ENCODE results near the gene MKNK2.

DNA sequence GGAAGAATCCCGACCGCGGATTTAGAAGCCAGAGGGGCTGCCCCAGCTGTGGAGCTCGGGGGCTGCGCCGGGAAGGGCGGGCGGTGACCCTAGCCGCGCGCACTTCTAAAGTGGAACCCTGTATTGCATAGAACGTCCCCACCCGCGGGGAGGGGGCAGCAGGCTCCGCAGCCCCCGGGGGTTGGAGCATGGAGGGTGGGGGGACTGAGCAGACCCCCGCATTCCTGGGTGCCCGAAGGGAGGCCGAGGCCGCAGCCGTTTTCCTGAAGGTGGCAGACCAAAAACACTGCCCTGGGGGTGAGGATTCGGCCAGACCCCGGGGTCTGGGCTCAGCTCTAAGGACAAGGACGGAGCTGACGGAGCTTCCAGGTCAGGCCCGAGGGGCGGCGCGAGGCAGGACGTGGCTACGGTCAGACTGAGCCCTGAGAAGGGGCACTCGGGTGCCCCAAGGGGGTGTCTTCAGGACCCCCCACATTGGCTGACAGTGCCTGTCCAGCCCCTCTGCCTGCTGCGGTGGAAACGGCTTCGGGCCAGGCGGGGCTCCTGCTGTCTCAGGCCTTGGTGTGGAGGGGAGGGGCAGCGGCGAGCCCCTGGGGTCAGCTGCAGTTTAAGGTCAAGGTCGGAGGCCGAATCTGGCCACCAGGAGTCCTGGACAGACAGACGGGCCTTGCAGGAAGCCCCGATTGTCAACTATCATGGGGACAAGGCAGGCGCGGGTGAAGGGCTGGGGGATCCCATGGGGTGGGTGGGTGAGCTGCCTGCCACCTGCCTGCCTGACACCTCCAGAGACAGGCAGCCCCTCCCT lies 12.6 kb downstream of the MKNK2 start:
- no peak for TF ChIP-seq POLR2A (IDR thresholded peaks at IDR 0.05)
- TF ChIP-seq, protein P1, sequence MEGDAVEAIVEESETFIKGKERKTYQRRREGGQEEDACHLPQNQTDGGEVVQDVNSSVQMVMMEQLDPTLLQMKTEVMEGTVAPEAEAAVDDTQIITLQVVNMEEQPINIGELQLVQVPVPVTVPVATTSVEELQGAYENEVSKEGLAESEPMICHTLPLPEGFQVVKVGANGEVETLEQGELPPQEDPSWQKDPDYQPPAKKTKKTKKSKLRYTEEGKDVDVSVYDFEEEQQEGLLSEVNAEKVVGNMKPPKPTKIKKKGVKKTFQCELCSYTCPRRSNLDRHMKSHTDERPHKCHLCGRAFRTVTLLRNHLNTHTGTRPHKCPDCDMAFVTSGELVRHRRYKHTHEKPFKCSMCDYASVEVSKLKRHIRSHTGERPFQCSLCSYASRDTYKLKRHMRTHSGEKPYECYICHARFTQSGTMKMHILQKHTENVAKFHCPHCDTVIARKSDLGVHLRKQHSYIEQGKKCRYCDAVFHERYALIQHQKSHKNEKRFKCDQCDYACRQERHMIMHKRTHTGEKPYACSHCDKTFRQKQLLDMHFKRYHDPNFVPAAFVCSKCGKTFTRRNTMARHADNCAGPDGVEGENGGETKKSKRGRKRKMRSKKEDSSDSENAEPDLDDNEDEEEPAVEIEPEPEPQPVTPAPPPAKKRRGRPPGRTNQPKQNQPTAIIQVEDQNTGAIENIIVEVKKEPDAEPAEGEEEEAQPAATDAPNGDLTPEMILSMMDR (IDR thresholded peaks at IDR 0.05): no peak

Data from lower leg skin (tissue), 3 donors.